NCI-H345 treated with DMSO at 0.1 percent for 48 hours (cell line): ENCODE measurements around the gene RIPOR3.
"Not testable (repeated sequence)": the region's sequence is repeated elsewhere in the genome, so short reads cannot be mapped to it uniquely, and the experiment has no call there.

ENCODE experiments used
- DNase-seq: peaks from one replicate; lab custom pipeline; 2025; ENCODE audit not compliant: unreplicated experiment; lab: John Stamatoyannopoulos, UW

RIPOR3 gene

DNA sequence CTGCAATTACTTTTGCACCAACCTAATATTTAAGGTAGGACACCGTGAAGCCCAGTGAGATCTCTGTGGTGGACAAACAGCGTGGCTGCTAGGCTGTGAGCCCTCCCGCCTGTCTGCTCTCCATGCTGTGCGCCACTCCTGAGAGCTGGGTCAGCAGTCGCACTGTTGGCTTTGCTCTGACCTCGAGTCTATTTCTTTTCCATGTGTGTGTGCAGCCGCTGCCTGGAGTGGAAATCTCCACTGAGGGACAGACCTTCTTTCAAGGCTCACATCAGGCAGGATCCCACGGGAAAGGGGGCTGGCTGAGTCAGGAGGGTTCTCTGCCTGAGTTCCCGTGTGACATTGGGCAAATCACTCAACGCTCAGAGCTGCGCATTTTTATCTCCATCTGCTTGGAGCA is 27.1 kb downstream of the RIPOR3 start:
- no peak for DNase-seq

- DNase-seq: no peak
Measured at GRCh38 chr20:50663095-50663821, 28.1 kb downstream of the RIPOR3 start.

GRCh38 chr20:50659975-50660670 is 31.2 kb downstream of the RIPOR3 start:
- no peak for DNase-seq

DNA sequence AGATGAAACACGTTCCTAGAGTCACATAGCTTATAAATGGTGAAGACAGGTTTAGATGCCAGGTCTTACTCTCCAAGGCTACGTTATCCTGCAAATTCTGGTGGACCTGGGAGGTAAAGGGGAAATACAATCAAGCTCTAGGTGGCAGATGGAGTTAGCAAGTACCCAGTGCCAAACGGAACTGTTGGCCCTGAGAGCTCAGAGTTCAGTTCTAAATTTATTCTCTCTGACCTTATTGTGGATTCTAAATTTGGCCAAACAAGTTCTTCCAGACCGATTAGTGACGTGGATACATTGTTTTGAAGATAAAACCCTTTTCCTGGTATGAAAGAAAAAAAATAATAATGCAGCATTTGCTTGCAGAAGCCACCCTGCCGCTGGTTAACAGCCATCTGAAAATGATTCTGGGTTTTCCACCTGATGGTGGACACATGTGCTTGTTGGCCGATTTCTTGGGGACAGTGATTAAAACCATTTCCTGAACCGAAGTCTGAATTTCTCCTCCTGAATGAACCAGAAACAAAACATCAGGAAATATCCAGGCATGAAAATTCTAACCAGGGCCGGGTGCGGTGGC is 32.5 kb downstream of the RIPOR3 start:
- DNase-seq: no peak

DNA sequence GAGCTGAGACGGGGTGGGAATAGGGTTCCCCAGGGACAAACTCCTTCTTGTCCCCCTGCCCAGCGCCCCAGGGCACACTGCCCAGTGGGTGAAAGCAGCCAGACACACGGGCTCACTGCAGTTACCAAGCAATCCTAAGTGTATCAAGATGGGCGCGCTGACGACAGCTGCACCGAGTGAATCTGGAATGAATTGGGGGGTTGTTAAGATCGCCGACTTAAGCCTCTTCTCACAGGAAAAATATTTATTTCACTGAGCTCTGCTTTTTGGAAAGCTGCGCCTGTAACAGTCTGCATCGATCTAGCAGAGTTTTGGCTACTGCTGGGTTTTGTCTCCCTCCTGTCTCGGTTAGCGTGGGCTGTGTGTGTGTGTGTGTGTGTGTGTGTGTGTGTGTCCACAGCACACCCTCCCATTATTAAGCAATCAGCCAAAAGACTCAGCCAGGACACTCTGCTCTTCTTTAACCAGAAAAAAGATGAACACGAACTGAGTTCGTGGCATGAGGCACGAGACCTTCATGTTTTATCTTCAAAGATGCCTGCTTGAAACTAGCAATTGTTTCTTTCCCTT is 35.9 kb downstream of the RIPOR3 start:
- DNase-seq: no peak

GRCh38 chr20:50654904-50655303 is 36.4 kb downstream of the RIPOR3 start:
- DNase-seq: no peak

GRCh38 chr20:50652702-50653294 is 38.5 kb downstream of the RIPOR3 start:
- no peak for DNase-seq

- DNase-seq: no peak
Measured at GRCh38 chr20:50651676-50652075, 39.7 kb downstream of the RIPOR3 start.

GRCh38 chr20:50649590-50649989 is 41.8 kb downstream of the RIPOR3 start:
- DNase-seq: no peak

DNA sequence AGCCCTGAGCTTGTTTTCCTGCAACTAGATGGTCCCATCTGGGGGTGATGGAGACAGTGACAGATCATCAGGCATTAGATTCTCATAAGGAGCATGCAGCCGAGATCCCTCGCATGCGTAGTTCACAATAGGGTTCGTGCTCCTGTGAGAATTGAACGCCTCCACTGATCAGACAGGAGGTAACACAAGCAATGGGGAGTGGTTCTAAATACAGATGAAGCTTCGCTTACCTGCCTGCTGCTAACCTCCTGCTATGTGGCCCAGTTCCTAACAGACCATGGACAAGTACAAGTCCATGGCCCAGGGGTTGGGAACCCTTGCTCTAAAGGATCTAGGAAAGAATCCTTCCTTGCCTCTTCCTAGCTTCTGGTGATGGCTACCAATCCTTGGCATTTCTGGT is 42.7 kb downstream of the RIPOR3 start:
- no peak for DNase-seq

GRCh38 chr20:50646483-50646996 is 44.8 kb downstream of the RIPOR3 start:
- DNase-seq: no peak

DNA sequence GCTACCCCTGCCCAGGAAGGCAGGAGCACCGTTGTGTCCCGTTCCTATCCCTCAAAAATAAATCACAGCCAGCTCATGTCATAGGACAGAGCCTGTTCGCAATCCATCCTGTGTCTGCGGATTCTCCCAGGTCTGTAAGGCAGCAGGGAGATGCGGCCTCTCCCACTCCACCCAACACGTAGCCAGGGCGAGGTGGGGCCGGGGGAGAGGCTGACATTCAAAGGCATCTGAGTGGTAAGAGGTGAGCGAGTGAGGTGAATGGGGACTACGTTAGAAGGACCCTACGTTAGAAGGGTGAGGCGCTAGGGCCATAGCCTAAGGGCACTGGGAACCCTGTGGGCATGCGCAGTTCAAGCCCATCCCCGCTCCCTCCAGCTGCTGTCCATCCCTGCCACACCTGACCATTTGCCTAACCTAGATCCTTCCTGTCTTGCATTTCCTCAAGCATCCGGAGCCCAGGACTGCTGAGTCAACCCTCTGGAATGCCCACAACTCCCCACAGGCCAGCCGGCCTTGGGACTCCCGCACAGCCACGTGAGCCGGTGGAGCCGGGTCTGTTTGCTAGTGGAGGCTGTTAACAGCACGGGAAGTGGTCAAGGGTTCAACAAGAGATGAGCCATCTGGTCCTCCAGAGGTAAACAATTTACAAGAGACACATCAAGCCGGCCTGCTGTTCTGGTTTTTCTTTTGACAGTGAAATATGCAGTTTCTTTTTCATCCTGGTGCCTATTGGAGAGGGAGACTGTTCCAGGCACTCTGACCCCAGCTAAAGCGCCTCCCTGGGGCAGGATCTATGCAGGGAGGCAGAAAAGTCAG is 45.9 kb downstream of the RIPOR3 start:
- DNase-seq: no peak

- no peak for DNase-seq
Measured at GRCh38 chr20:50642288-50642803, 49.0 kb downstream of the RIPOR3 start.

- not testable (repeated sequence) for DNase-seq
Measured at GRCh38 chr20:50641625-50642287, 49.6 kb downstream of the RIPOR3 start.

DNA sequence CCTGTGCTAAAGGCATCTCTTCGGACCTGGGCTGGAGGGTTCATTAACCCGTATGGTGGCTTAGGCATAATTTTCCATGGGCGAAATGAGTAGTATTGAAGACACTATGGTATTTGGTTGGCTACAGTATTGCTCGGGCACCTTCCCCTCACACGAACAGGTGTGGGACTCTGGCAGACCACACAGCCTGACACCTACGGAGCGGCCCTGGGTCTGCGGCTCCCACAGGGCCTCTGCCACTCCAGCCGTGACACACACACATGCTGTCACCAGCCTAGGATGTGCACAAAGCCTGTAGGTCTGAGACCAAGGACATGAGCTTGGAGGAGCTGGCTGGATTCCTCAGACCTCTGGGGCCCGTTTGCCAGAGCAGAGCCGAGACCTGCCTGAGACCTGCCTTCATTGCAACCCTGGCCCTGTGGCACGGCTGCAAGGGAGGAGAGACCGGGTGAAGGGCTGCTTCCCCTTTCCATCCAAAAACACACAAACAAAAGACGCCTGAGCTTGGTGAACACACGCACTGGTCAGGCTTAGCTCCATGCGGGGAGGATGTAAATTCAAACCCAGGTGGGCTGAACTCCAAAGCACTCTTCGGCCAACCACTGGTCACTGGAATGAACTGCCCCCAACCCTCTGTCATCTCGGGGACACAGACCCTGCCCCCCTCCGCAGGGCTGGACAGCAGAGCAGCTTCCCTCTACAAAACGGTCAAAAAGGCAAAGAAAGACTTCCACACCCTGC is 51.2 kb downstream of the RIPOR3 start:
- not testable (repeated sequence) for DNase-seq

GRCh38 chr20:50638015-50638847 is 53.1 kb downstream of the RIPOR3 start:
- DNase-seq: not testable (repeated sequence)

- DNase-seq: no peak
Measured at GRCh38 chr20:50636601-50637540, 54.5 kb downstream of the RIPOR3 start.
